IMR-90 (cell line): Measurements from ENCODE around the gene FBXO31. TPM values are rescaled to one million over a fixed set of nuclear protein-coding genes. Genes with fewer than 3 reads are reported as not detected.

Experiments used
- ATAC-seq: fragments of 200-7000 bp; cut with Tn5 transposase; 2 replicates; pipeline ENCODE4 v1.9.1; 2020; ENCODE audit warnings: low read depth, mild to moderate bottlenecking, moderate library complexity
- BruUV-seq: library from RNA; stranded (reverse); fragments of 400-500 nt; replicated peaks from 2 replicates; lab custom pipeline; 2021; lab: Mats Ljungman, UMichigan
- CTCF ChIA-PET: fragments of 300-600 bp; formaldehyde crosslinking; extraction: SDS; loops from one replicate; lab custom pipeline; 2021; ENCODE audit warnings: antibody characterized with exemption; lab: Yijun Ruan, JAX
- POLR2A ChIA-PET: fragments of 300-600 bp; sonication (Branson Sonifier 250); formaldehyde crosslinking; loops from one replicate; lab custom pipeline; 2022; ENCODE audit warnings: antibody characterized with exemption; ENCODE audit not compliant: unreplicated experiment; lab: Charles Lee
- DNase-seq: peaks from one replicate; pipeline ENCODE4 v3.0.0; 2013
- H2AFZ ChIP-seq: replicated peaks from 2 replicates; pipeline ENCODE3; 2013; ENCODE audit warnings: low read length, mild to moderate bottlenecking; ENCODE audit not compliant: poor library complexity
- H2AK5ac ChIP-seq: 2 replicates; pipeline ENCODE4 v1.6.1; 2013; ENCODE audit warnings: low read depth, low read length, inconsistent platforms
- H2AK9ac ChIP-seq: replicated peaks from 2 replicates; pipeline ENCODE3; 2013; ENCODE audit warnings: mild to moderate bottlenecking, low read depth, low read length, moderate library complexity; ENCODE audit not compliant: poor library complexity
- H2BK120ac ChIP-seq: 2 replicates; pipeline ENCODE4 v1.6.1; 2013; ENCODE audit warnings: low read depth, low read length, inconsistent platforms
- H2BK15ac ChIP-seq: 3 replicates; pipeline ENCODE4 v1.6.1; 2013; ENCODE audit warnings: low read depth, low read length, inconsistent platforms
- H2BK20ac ChIP-seq: 2 replicates; pipeline ENCODE4 v1.6.1; 2013; ENCODE audit warnings: low read depth, mild to moderate bottlenecking, inconsistent platforms, low read length, moderate library complexity
- H2BK5ac ChIP-seq: 2 replicates; pipeline ENCODE4 v1.6.1; 2013; ENCODE audit warnings: mild to moderate bottlenecking, low read depth, low read length, inconsistent platforms; ENCODE audit not compliant: poor library complexity, severe bottlenecking
- H3K14ac ChIP-seq: replicated peaks from 2 replicates; pipeline ENCODE4 v1.6.1; 2013; ENCODE audit warnings: low read depth, low read length, inconsistent platforms
- H3K18ac ChIP-seq: 2 replicates; pipeline ENCODE4 v1.6.1; 2013; ENCODE audit warnings: low read depth, low read length, control low read depth
- H3K23ac ChIP-seq: 2 replicates; pipeline ENCODE4 v1.6.1; 2013; ENCODE audit warnings: low read depth, low read length, inconsistent platforms
- H3K27ac ChIP-seq: 2 replicates; pipeline ENCODE4 v1.5.1; 2013; ENCODE audit warnings: mild to moderate bottlenecking, control low read depth, low read length; ENCODE audit not compliant: insufficient read depth
- H3K27me3 ChIP-seq: 2 replicates; pipeline ENCODE4 v1.6.1; 2013; ENCODE audit warnings: low read length; ENCODE audit not compliant: control insufficient read depth, insufficient read depth
- H3K36me3 ChIP-seq: 2 replicates; pipeline ENCODE4 v1.6.1; 2013; ENCODE audit warnings: low read length, mixed read lengths; ENCODE audit not compliant: control insufficient read depth, insufficient read depth
- H3K4ac ChIP-seq: 2 replicates; pipeline ENCODE4 v1.6.1; 2013; ENCODE audit warnings: low read depth, low read length, inconsistent platforms
- H3K4me1 ChIP-seq: 2 replicates; pipeline ENCODE4 v1.6.1; 2013; ENCODE audit warnings: low read length, mixed read lengths; ENCODE audit not compliant: control insufficient read depth, insufficient read depth
- H3K4me2 ChIP-seq: 2 replicates; pipeline ENCODE4 v1.6.1; 2013; ENCODE audit warnings: low read depth, mild to moderate bottlenecking, control low read depth, low read length, moderate library complexity
- H3K4me3 ChIP-seq: 2 replicates; pipeline ENCODE4 v1.5.1; 2013; ENCODE audit warnings: low read depth, mild to moderate bottlenecking, control low read depth, low read length, moderate library complexity; ENCODE audit not compliant: insufficient read depth
- H3K56ac ChIP-seq: 2 replicates; pipeline ENCODE4 v1.6.1; 2013; ENCODE audit warnings: low read length, inconsistent platforms; ENCODE audit not compliant: insufficient read depth; ENCODE audit errors: extremely low read depth
- H3K79me1 ChIP-seq, 2 experiments: 2 replicates each; pipeline ENCODE4 v1.6.1; 2013; ENCODE audit warnings: low read length in 2 of 2, inconsistent platforms in 1 of 2, low read depth in 1 of 2
- H3K9ac ChIP-seq: 2 replicates; pipeline ENCODE4 v1.6.1; 2013; ENCODE audit warnings: low read depth, low read length, control low read depth
- H3K9me1 ChIP-seq: 2 replicates; pipeline ENCODE4 v1.6.1; 2013; ENCODE audit warnings: low read length, inconsistent platforms; ENCODE audit not compliant: insufficient read depth
- H3K9me3 ChIP-seq: 2 replicates; pipeline ENCODE4 v1.6.1; 2013; ENCODE audit warnings: low read length; ENCODE audit not compliant: control insufficient read depth, insufficient read depth
- H4K20me1 ChIP-seq: 2 replicates; pipeline ENCODE4 v1.6.1; 2013; ENCODE audit warnings: low read length, inconsistent platforms; ENCODE audit not compliant: insufficient read depth
- H4K5ac ChIP-seq: 2 replicates; pipeline ENCODE4 v1.6.1; 2013; ENCODE audit warnings: mild to moderate bottlenecking, low read depth, low read length, control low read depth
- H4K8ac ChIP-seq, 2 experiments: 2 replicates each; pipeline ENCODE4 v1.6.1; 2013; ENCODE audit warnings: low read depth in 2 of 2, low read length in 2 of 2, control low read depth in 1 of 2, inconsistent platforms in 1 of 2
- H4K91ac ChIP-seq: 2 replicates; pipeline ENCODE4 v1.6.1; 2013; ENCODE audit warnings: low read depth, low read length, inconsistent platforms; ENCODE audit not compliant: insufficient read depth
- BHLHE40 ChIP-seq: fragments of 150-350 bp; IDR thresholded peaks from 2 replicates; pipeline ENCODE4 v1.6.1; 2016; ENCODE audit warnings: mild to moderate bottlenecking, low read depth, low read length
- CEBPB ChIP-seq: IDR thresholded peaks from 2 replicates; pipeline ENCODE4 v1.6.1; 2012; ENCODE audit warnings: low read depth, low read length, improper control_type of control experiment
- CHD1 ChIP-seq: IDR thresholded peaks from 2 replicates; pipeline ENCODE4 v1.6.1; 2012; ENCODE audit warnings: low read depth, low read length, improper control_type of control experiment
- FOS ChIP-seq: fragments of 150-350 bp; IDR thresholded peaks from 2 replicates; pipeline ENCODE4 v1.6.1; 2016; ENCODE audit warnings: low read depth, low read length
- MAFK ChIP-seq: IDR thresholded peaks from 2 replicates; pipeline ENCODE4 v1.6.1; 2012; ENCODE audit warnings: low read depth, low read length, improper control_type of control experiment
- MAZ ChIP-seq: IDR thresholded peaks from 2 replicates; pipeline ENCODE4 v1.6.1; 2012; ENCODE audit warnings: low read depth, mild to moderate bottlenecking, low read length, improper control_type of control experiment, moderate library complexity, borderline replicate concordance
- MXI1 ChIP-seq: IDR thresholded peaks from 2 replicates; pipeline ENCODE4 v1.6.1; 2012; ENCODE audit warnings: low read depth, mild to moderate bottlenecking, low read length, moderate library complexity, borderline replicate concordance
- NFE2L2 ChIP-seq: fragments of 150-350 bp; IDR thresholded peaks from 2 replicates; pipeline ENCODE4 v1.6.1; 2016; ENCODE audit warnings: low read depth, mild to moderate bottlenecking, low read length
- POLR2A ChIP-seq: IDR thresholded peaks from 2 replicates; pipeline ENCODE4 v1.6.1; 2012; ENCODE audit warnings: mild to moderate bottlenecking, low read depth, low read length
- RAD21 ChIP-seq: IDR thresholded peaks from 2 replicates; pipeline ENCODE4 v1.6.1; 2012; ENCODE audit warnings: low read length, improper control_type of control experiment
- RCOR1 ChIP-seq: IDR thresholded peaks from 2 replicates; pipeline ENCODE4 v1.6.1; 2012; ENCODE audit warnings: mild to moderate bottlenecking, low read length, improper control_type of control experiment; ENCODE audit not compliant: insufficient replicate concordance
- RFX5 ChIP-seq: IDR thresholded peaks from 2 replicates; pipeline ENCODE4 v1.8.0; 2012; ENCODE audit warnings: low read depth, mild to moderate bottlenecking, low read length, moderate library complexity
- SMC3 ChIP-seq: fragments of 150-350 bp; IDR thresholded peaks from 2 replicates; pipeline ENCODE4 v1.6.1; 2016; ENCODE audit warnings: low read depth, mild to moderate bottlenecking, antibody characterized with exemption, low read length, moderate library complexity
- USF2 ChIP-seq: fragments of 150-350 bp; IDR thresholded peaks from 2 replicates; pipeline ENCODE4 v1.6.1; 2017; ENCODE audit warnings: mild to moderate bottlenecking, antibody characterized with exemption, low read length, low read depth
- WGBS, 2 experiments: methylation state at CpG; one replicate each; pipeline versions ENCODE4 v1.1.5 to v1.1.7; 2013; ENCODE audit warnings: missing lambda C conversion rate in 2 of 2; ENCODE audit not compliant: insufficient read length in 1 of 2; ENCODE audit errors: extremely low coverage in 2 of 2; 5-methylcytosine and 5-hydroxymethylcytosine counted together
- dilution Hi-C: fragments of 300-500 bp; cut with HindIII; formaldehyde crosslinking; loops from one replicate; pipeline ENCODE4 v1.14.3; 2018; ENCODE audit warnings: low sequenced_read_pairs; ENCODE audit not compliant: unreplicated experiment
- in situ Hi-C: fragments of 300-500 bp; cut with MboI; formaldehyde crosslinking; loops from 3 replicates; pipeline ENCODE4 v1.14.3; 2019; ENCODE audit warnings: low sequenced_read_pairs, inconsistent platforms, mixed read lengths
- intact Hi-C: fragments of 100-400 bp; cut with micrococcal nuclease; formaldehyde crosslinking; loops from 2 replicates; pipeline ENCODE4 v1.10.0; 2022
- polyA plus RNA-seq, 3 experiments: library from polyadenylated mRNA; depleted of rRNA; stranded (reverse); fragments of >200 nt; gene quantifications; 2 replicates each; pipeline ENCODE4 v1.2.3, GENCODE V29; 2012; ENCODE audit warnings: low replicate concordance in 1 of 3
- total RNA-seq: library from RNA; depleted of rRNA; stranded (reverse); fragments of >200 nt; gene quantifications from 2 replicates; pipeline ENCODE4 v1.2.3, GENCODE V29; 2012
- TF ChIP-seq, protein P1 (sequence below): conservative IDR thresholded peaks from 2 replicates; pipeline ENCODE4 v1.5.1; 2012; ENCODE audit warnings: mild to moderate bottlenecking, low read depth, low read length, improper control_type of control experiment
- TF ChIP-seq, protein P2 (sequence below): fragments of 150-350 bp; IDR thresholded peaks from 2 replicates; pipeline ENCODE4 v1.6.1; 2016; ENCODE audit warnings: low read depth, mild to moderate bottlenecking, low read length, moderate library complexity, borderline replicate concordance

The FBXO31 gene
- total and polyA plus RNA-seq, 2 of the 4 experiments (the other 2 are of a cell fraction) = 10.4 to 16.9 TPM

DNA sequence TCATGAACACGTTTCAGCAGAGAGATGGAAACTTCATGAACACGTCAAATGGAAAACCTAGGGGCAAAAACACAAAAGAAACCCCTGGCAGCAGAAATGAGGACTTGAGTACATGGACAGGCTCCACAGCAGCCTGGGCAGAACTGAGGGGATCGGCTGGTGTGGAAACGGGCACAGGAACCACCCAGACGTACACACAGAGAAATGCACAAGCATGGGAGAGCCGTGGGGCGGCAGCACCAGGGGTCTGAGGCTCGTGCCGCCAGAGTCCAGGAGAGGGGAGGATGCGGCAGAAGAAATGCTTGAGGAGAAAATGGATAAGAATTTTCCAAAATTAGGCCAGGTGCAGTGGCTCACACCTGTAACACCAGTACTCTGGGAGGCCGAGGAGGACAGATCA, 38.5 kb upstream of the FBXO31 start:
- ATAC-seq (no peak), DNase-seq (no peak)
- in situ Hi-C loops = loop anchor here (10.0 to 25.0 kb wide), 2 partner anchors 153 to 340 kb away; partner anchors contain the start of gene KLHDC4
- no peak overlapping the region for H3K56ac ChIP-seq
- H3K18ac ChIP-seq = no peak overlapping the region
- no peak overlapping the region for H2BK5ac ChIP-seq
- WGBS, 2 experiments = 93% methylated on average over 5 of the region's 11 CpGs; no CpG with 5 or more reads in 1 of the 2 experiments
- no peak overlapping the region for H4K8ac ChIP-seq
- H3K9me1 ChIP-seq = peaks cover 7% of the 10 kb centered on the region
- no peak overlapping the region for H3K27ac ChIP-seq
- peaks cover 3 to 41% of the 10 kb centered on the region in 2 experiments; a peak in 3 of 4 replicates for H3K79me1 ChIP-seq
- ChIA-PET POLR2A (no interaction called here), CTCF (no interaction called here)
- no peaks in the 10 kb centered on the region for H3K27me3 ChIP-seq
- H3K14ac ChIP-seq = no peak overlapping the region
- no peaks in the 10 kb centered on the region for H3K9me3 ChIP-seq
- H2BK15ac ChIP-seq = no peak overlapping the region
- intact Hi-C loops = no loop called here
- no peak overlapping the region for H3K23ac ChIP-seq
- H2AFZ ChIP-seq = no peak overlapping the region
- H3K4me2 ChIP-seq = no peak overlapping the region
- H3K4me3 ChIP-seq = no peak overlapping the region
- peaks cover 46% of the 10 kb centered on the region for H3K36me3 ChIP-seq
- H3K4me1 ChIP-seq = no peaks in the 10 kb centered on the region
- no peak overlapping the region for H3K9ac ChIP-seq
- H2BK20ac ChIP-seq = no peak overlapping the region
- no TSS peak for BruUV-seq
- dilution Hi-C loops = no loop called here
- H2AK9ac ChIP-seq = no peak overlapping the region
- no peak overlapping the region for H2BK120ac ChIP-seq
- peaks cover 29% of the 10 kb centered on the region for H4K20me1 ChIP-seq
- no peak overlapping the region for H4K5ac ChIP-seq
- H3K4ac ChIP-seq = no peak overlapping the region
- no peak overlapping the region for H4K91ac ChIP-seq
- H2AK5ac ChIP-seq = no peak overlapping the region
- TF ChIP-seq SMC3 (no peak), USF2 (no peak), RCOR1 (no peak), NFE2L2 (no peak), MXI1 (no peak), RFX5 (no peak), MAFK (no peak), BHLHE40 (no peak), RAD21 (no peak), POLR2A (no peak), FOS (no peak), CHD1 (no peak), CEBPB (no peak), MAZ (no peak)
- TF ChIP-seq, protein P1, sequence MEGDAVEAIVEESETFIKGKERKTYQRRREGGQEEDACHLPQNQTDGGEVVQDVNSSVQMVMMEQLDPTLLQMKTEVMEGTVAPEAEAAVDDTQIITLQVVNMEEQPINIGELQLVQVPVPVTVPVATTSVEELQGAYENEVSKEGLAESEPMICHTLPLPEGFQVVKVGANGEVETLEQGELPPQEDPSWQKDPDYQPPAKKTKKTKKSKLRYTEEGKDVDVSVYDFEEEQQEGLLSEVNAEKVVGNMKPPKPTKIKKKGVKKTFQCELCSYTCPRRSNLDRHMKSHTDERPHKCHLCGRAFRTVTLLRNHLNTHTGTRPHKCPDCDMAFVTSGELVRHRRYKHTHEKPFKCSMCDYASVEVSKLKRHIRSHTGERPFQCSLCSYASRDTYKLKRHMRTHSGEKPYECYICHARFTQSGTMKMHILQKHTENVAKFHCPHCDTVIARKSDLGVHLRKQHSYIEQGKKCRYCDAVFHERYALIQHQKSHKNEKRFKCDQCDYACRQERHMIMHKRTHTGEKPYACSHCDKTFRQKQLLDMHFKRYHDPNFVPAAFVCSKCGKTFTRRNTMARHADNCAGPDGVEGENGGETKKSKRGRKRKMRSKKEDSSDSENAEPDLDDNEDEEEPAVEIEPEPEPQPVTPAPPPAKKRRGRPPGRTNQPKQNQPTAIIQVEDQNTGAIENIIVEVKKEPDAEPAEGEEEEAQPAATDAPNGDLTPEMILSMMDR = no peak
- TF ChIP-seq, protein P2, sequence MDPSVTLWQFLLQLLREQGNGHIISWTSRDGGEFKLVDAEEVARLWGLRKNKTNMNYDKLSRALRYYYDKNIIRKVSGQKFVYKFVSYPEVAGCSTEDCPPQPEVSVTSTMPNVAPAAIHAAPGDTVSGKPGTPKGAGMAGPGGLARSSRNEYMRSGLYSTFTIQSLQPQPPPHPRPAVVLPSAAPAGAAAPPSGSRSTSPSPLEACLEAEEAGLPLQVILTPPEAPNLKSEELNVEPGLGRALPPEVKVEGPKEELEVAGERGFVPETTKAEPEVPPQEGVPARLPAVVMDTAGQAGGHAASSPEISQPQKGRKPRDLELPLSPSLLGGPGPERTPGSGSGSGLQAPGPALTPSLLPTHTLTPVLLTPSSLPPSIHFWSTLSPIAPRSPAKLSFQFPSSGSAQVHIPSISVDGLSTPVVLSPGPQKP = no peak
